Nephron (organoid): ENCODE data around the gene PSMB11.
A peak's percentile ranks its signal among the peaks of the same experiment; 100 is the strongest.

ENCODE experiments used
- H3K27ac Mint-ChIP-seq, 3 experiments: 2 replicates each; pipeline ENCODE4 v1.8.0; 2020; ENCODE audit warnings: mixed read lengths in 3 of 3, mild to moderate bottlenecking in 2 of 3, moderate library complexity in 1 of 3
- H3K27me3 Mint-ChIP-seq: 2 replicates; pipeline ENCODE4 v1.8.0; 2021; ENCODE audit warnings: low read depth, mild to moderate bottlenecking, moderate library complexity, mixed read lengths
- H3K36me3 Mint-ChIP-seq: 2 replicates; pipeline ENCODE4 v1.8.0; 2020; ENCODE audit warnings: low read depth, mixed read lengths
- H3K4me1 Mint-ChIP-seq: 2 replicates; pipeline ENCODE4 v1.8.0; 2020; ENCODE audit warnings: mixed read lengths
- H3K4me3 Mint-ChIP-seq, 3 experiments: 2 replicates each; pipeline ENCODE4 v1.8.0; 2020; ENCODE audit warnings: mild to moderate bottlenecking in 3 of 3, mixed read lengths in 3 of 3, moderate library complexity in 2 of 3
- H3K9me3 Mint-ChIP-seq: 2 replicates; pipeline ENCODE4 v1.8.0; 2020; ENCODE audit warnings: mixed read lengths
- CTCF ChIP-seq, 3 experiments: fragments of 200-600 bp; sonication (generic); IDR thresholded peaks; one replicate each; pipeline ENCODE4 v1.5.0; 2021; ENCODE audit warnings: antibody characterized with exemption in 3 of 3; ENCODE audit not compliant: unreplicated experiment in 3 of 3

The PSMB11 gene

GRCh38 chr14:23089498-23090253 is 47.7 kb downstream of the PSMB11 start:
- no peak for TF ChIP-seq CTCF (IDR thresholded peaks at IDR 0.05; ENCODE audit: unreplicated experiment in 3 of 3)
- peaks cover 58% of the 10 kb centered on the region for H3K36me3 Mint-ChIP-seq
- peak overlapping the region in 1 of 3 experiments; percentile 12 for H3K4me3 Mint-ChIP-seq
- peak overlapping the region in 1 of 3 experiments; percentile 81 for H3K27ac Mint-ChIP-seq
- no peaks in the 10 kb centered on the region for H3K27me3 Mint-ChIP-seq
- H3K9me3 Mint-ChIP-seq = no peaks in the 10 kb centered on the region
- peaks cover 5% of the 10 kb centered on the region for H3K4me1 Mint-ChIP-seq

DNA sequence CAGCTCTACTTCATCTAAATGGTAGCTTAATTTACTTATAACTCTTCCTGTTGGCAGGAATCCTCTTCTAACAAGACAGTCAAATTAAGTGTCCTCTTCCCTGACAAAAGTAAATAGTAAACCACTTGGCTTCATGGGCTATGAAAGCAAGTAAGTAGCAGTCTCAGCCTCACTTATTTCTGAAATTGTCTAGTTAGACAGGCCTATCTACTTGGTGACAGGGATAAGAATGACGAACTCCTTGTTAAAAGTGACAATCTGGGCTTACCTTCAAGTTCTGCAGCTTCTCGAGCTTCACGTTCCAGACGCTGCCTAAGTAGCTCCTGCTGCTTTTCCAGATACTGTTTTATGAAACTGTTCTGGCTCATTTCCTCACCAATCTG is 48.2 kb downstream of the PSMB11 start:
- no peak for TF ChIP-seq CTCF (IDR thresholded peaks at IDR 0.05; ENCODE audit: unreplicated experiment in 3 of 3)
- H3K27ac Mint-ChIP-seq = peak overlapping the region in 1 of 3 experiments; percentile 81
- no peaks in the 10 kb centered on the region for H3K9me3 Mint-ChIP-seq

DNA sequence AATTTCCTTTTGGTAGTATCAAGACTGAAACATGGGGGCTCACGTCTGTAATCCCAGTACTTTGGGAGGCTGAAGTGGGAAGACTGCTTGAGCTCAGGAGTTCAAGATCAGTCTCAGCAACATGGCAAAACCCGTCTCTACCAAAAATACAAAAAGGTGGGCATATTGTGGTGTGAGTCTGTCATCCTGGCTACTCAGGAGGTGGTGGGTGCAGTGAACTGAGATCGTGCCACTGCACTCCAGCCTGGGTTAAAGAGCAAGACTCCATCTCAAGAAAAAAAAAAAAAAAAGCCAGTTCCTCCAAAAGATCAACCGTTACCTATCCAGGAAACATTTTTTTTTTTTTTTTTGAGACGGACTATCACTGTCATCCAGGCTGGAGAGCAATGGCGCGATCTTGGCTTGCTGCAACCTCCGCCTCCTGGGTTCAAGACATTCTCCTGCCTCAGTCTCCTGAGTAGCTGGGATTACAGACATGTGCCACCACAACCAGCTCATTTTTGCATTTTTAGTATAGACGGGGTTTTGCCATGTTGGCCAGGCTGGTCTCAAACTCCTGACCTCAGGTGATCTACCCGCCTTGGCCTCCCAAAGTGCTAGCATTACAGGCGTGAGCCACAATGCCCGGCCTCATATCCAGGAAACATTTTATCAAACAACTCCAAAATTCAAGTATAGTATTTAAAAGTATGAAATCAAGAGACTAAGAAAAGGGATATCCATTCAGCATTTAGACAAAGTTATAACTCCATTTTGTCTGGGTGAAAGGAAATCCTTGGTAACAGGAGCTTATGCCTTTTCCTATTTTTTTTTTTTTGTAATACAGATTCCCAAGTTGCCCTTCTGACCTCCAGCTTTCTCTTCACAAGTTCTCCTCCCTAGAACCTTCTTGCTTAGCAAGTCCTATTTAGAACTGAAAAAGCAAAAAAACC is 49.5 kb downstream of the PSMB11 start:
- H3K36me3 Mint-ChIP-seq = peaks cover 43% of the 10 kb centered on the region
- no peak overlapping the region for H3K27ac Mint-ChIP-seq
- peaks cover 6% of the 10 kb centered on the region for H3K4me1 Mint-ChIP-seq
- H3K27me3 Mint-ChIP-seq = no peaks in the 10 kb centered on the region
- no peak for TF ChIP-seq CTCF (IDR thresholded peaks at IDR 0.05; ENCODE audit: unreplicated experiment in 3 of 3)
- no peak overlapping the region for H3K4me3 Mint-ChIP-seq
- H3K9me3 Mint-ChIP-seq = no peaks in the 10 kb centered on the region

More for the DNA sequence above, 48.2 kb downstream of the PSMB11 start:
- peaks cover 55% of the 10 kb centered on the region for H3K36me3 Mint-ChIP-seq
- peak overlapping the region in 2 of 3 experiments; percentile 41 to 53 for H3K4me3 Mint-ChIP-seq
- no peaks in the 10 kb centered on the region for H3K27me3 Mint-ChIP-seq
- peaks cover 5% of the 10 kb centered on the region for H3K4me1 Mint-ChIP-seq

DNA sequence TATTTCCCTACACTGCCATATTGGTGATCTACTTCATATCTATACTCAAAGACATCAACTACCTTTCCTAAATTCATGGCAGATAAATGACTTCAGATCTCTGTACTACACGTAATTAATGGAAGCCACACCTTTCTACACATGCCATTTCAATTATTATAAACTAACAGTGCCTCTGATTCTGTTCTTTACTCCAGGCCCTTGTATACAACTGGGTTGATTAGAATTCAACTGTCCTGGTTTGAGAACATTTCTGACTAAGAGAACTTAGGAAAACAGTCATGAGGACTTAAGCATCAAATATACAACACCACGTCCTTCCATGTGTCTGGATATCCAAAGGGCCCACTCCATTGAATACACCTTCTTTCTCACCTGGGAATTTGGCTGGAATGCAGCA is 51.1 kb downstream of the PSMB11 start:
- H3K36me3 Mint-ChIP-seq = peaks cover 37% of the 10 kb centered on the region
- H3K9me3 Mint-ChIP-seq = no peaks in the 10 kb centered on the region
- H3K4me3 Mint-ChIP-seq = peak overlapping the region; percentile 51 to 76 (median 69)
- H3K27me3 Mint-ChIP-seq = no peaks in the 10 kb centered on the region
- TF ChIP-seq CTCF (IDR thresholded peaks at IDR 0.05; ENCODE audit: unreplicated experiment in 3 of 3) = no peak
- H3K4me1 Mint-ChIP-seq = peaks cover 18% of the 10 kb centered on the region
- no peak overlapping the region for H3K27ac Mint-ChIP-seq

GRCh38 chr14:23093526-23093925 is 51.5 kb downstream of the PSMB11 start:
- no peak overlapping the region for H3K27ac Mint-ChIP-seq
- H3K9me3 Mint-ChIP-seq = no peaks in the 10 kb centered on the region
- H3K4me1 Mint-ChIP-seq = peaks cover 18% of the 10 kb centered on the region
- TF ChIP-seq CTCF (IDR thresholded peaks at IDR 0.05; ENCODE audit: unreplicated experiment in 3 of 3) = no peak
- H3K36me3 Mint-ChIP-seq = peaks cover 37% of the 10 kb centered on the region
- H3K27me3 Mint-ChIP-seq = no peaks in the 10 kb centered on the region
- peak overlapping the region in 1 of 3 experiments; percentile 76 for H3K4me3 Mint-ChIP-seq
